ENCODE data around the gene CADM1.

CADM1 gene

GRCh38 chr11:115267238-115267781, 236.9 kb downstream of the CADM1 start:
- no peak for TF ChIP-seq CTCF (conservative IDR thresholded peaks at IDR 0.05; ENCODE audit: low read depth)
- ChIA-PET POLR2A (ENCODE audit: low non-redundant PET) (no interaction called here), CTCF (no interaction called here)
- no peak overlapping the region for H3K27ac ChIP-seq
- DNase-seq (ENCODE audit: low spot score): no peak

- CTCF ChIA-PET: no interaction called here
- H3K27ac ChIP-seq: no peak overlapping the region
- no peak for DNase-seq (ENCODE audit: low spot score)
- no peak for TF ChIP-seq CTCF (conservative IDR thresholded peaks at IDR 0.05; ENCODE audit: low read depth)
- POLR2A ChIA-PET (ENCODE audit: low non-redundant PET): no interaction called here
Observed at GRCh38 chr11:115266066-115266639, 238.1 kb downstream of the CADM1 start.

GRCh38 chr11:115263799-115264656, 240.2 kb downstream of the CADM1 start:
- POLR2A ChIA-PET (ENCODE audit: low non-redundant PET): no interaction called here
- no peak for DNase-seq (ENCODE audit: low spot score)
- H3K27ac ChIP-seq: no peak overlapping the region
- TF ChIP-seq CTCF (conservative IDR thresholded peaks at IDR 0.05; ENCODE audit: low read depth): no peak
- CTCF ChIA-PET: no interaction called here

- POLR2A ChIA-PET (ENCODE audit: low non-redundant PET): no interaction called here
- TF ChIP-seq CTCF (conservative IDR thresholded peaks at IDR 0.05; ENCODE audit: low read depth): no peak
- no peak overlapping the region for H3K27ac ChIP-seq
- CTCF ChIA-PET: interaction anchor here (1.0 kb wide), 1 partner anchor 10 kb away, joined by 3 read pairs; no protein-coding TSS in a partner anchor
- DNase-seq (ENCODE audit: low spot score): no peak
Observed at GRCh38 chr11:115258216-115258615, 246.0 kb downstream of the CADM1 start.

GRCh38 chr11:115257678-115258077, 246.5 kb downstream of the CADM1 start:
- POLR2A ChIA-PET (ENCODE audit: low non-redundant PET): no interaction called here
- TF ChIP-seq CTCF (conservative IDR thresholded peaks at IDR 0.05; ENCODE audit: low read depth): no peak
- no peak overlapping the region for H3K27ac ChIP-seq
- DNase-seq (ENCODE audit: low spot score): no peak
- CTCF ChIA-PET: no interaction called here

GRCh38 chr11:115257270-115257669, 246.9 kb downstream of the CADM1 start:
- ChIA-PET POLR2A (ENCODE audit: low non-redundant PET) (no interaction called here), CTCF (no interaction called here)
- no peak for TF ChIP-seq CTCF (conservative IDR thresholded peaks at IDR 0.05; ENCODE audit: low read depth)

More at GRCh38 chr11:115257270-115257669, 246.9 kb downstream of the CADM1 start:
- no peak for DNase-seq (ENCODE audit: low spot score)
- no peak overlapping the region for H3K27ac ChIP-seq

Measured in RWPE1 (cell line).